ENCODE measurements around the gene CFHR5. TPM values are rescaled to one million over a fixed set of nuclear protein-coding genes. Genes with fewer than 3 reads are reported as not detected.
"Not testable (repeated sequence)": the region's sequence is repeated elsewhere in the genome, so short reads cannot be mapped to it uniquely, and the experiment has no call there.

CFHR5 gene
- total RNA-seq, 2 donors from 2014 or later = not detected

DNA sequence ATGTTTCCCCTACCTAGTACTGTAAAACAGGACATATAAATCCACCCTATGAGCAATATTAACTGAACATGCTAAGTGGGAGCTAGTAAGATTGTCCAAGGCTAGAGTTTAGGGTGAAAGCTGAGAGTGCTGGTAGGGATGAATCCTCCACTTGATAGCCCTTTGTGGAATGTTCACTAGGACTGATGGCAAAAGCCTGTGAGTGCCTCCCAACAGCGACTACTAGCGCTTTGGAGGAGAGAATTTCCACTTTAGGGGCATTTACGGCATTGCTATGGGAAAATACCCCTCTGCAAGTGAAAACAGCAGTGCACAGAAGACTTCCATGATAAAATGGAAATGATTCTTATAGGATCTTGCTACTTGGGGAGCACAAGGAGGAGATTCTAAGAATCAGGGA is 35.9 kb downstream of the CFHR5 start:
- no peak for DNase-seq
- intact Hi-C loops (cut with DNase I) = no loop called here
- no peak for ATAC-seq

DNA sequence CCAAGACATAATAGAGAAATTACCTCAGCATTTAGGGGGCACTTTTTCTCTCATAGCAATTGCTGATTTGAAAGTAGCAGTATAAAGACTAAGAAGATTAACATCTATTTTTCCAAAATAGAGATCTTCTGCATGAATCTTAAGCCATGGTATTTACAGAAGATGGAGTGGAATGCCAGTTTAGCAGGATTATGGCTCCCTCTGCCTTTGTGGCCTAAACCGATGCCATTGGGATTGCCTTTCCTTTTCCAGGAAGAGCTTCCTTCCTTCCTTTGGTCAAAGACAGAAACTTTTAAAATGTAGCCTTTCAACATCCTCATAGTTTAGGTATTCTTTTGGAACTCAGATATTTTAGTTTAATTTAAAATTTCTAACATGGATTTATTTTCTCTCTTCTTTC is 39.4 kb downstream of the CFHR5 start:
- intact Hi-C loops (cut with DNase I) = no loop called here
- ATAC-seq = no peak
- no peak for DNase-seq

- intact Hi-C loops (cut with DNase I) = no loop called here
- DNase-seq (no peak), ATAC-seq (no peak)
These were observed 40.3 kb downstream of the CFHR5 start for GRCh38 chr1:197017558-197018146.

DNA sequence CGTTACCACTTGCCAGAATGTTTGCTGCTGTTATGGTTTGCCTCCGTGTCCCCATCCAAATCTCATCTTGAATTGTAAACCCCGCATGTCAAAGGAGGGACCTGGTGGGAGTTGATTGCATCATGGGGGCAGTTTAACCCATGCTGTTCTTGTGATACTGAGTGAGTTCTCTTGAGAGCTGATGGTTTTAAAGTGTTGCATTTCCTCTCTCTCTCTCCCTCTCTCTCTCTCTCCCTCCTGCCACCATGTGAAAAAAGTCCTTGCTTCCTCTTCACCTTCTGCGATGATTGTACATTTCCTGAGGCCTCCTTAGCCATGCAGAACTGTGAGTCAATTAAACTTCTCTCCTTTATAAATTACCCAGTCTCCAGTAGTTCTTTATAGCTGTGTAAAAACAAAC is 44.4 kb downstream of the CFHR5 start:
- intact Hi-C loops (cut with DNase I) = no loop called here
- ATAC-seq = no peak
- DNase-seq = no peak

GRCh38 chr1:197024460-197024859 is 47.1 kb downstream of the CFHR5 start:
- DNase-seq = no peak
- intact Hi-C loops (cut with DNase I) = no loop called here
- no peak for ATAC-seq

GRCh38 chr1:197027359-197027758 is 50.0 kb downstream of the CFHR5 start:
- DNase-seq (no peak), ATAC-seq (no peak)
- intact Hi-C loops (cut with DNase I) = no loop called here

DNA sequence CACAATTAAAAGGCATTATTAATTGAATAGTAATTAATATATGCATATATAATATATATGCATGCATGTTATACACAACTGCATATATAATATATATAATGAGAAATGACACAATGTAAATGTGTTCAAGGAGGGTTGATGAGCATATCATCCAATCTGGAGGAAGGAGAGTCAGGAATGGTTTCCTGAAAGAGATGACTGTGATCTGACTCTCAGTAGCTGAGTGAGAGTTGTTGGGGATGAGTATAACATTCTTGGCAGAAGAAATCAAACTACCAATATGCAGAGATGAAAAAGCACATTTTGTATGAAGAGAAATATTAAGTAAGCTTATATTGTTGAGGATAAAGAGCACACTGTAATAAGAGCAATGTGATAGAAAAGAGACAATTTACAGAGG is 52.4 kb downstream of the CFHR5 start:
- ATAC-seq (no peak), DNase-seq (no peak)
- intact Hi-C loops (cut with DNase I) = no loop called here

DNA sequence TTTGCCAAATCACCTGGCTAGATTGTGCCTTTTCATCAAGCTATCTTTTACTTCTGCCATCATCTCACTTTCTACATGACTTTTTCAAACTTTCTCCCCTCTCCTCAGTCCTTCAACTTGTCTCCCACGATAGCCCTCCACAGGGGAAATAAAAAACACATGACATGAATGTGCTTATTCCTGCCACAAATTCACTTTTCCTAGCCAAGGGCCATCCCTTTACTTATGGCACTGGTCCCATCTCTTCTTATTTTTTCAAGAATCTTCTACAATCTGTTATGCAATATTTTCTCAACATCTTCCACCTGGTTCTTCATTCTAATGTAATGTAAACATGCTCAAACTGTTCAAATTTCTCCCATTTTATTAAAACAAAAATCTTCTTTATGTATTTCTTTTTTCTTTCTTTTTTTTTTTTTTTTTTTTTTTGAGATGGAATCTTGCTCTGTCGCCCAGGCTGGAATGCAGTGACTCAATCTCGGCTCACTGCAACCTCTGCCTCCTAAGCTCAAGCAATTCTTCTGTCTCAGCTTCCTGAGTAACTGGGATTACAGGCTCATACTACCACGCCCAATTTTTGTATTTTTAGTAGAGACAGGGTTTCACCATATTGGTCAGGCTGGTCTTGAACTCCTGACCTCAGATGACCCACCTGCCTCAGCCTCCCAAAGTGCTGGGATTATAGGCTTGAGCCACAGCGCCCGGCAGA is 57.4 kb downstream of the CFHR5 start:
- ATAC-seq; intact Hi-C loops (cut with DNase I): not testable (repeated sequence)

GRCh38 chr1:197036861-197037260 is 59.5 kb downstream of the CFHR5 start:
- no peak for DNase-seq
- intact Hi-C loops (cut with DNase I) = no loop called here
- no peak for ATAC-seq

More for the DNA sequence above, 57.4 kb downstream of the CFHR5 start:
- not testable (repeated sequence) for DNase-seq

DNA sequence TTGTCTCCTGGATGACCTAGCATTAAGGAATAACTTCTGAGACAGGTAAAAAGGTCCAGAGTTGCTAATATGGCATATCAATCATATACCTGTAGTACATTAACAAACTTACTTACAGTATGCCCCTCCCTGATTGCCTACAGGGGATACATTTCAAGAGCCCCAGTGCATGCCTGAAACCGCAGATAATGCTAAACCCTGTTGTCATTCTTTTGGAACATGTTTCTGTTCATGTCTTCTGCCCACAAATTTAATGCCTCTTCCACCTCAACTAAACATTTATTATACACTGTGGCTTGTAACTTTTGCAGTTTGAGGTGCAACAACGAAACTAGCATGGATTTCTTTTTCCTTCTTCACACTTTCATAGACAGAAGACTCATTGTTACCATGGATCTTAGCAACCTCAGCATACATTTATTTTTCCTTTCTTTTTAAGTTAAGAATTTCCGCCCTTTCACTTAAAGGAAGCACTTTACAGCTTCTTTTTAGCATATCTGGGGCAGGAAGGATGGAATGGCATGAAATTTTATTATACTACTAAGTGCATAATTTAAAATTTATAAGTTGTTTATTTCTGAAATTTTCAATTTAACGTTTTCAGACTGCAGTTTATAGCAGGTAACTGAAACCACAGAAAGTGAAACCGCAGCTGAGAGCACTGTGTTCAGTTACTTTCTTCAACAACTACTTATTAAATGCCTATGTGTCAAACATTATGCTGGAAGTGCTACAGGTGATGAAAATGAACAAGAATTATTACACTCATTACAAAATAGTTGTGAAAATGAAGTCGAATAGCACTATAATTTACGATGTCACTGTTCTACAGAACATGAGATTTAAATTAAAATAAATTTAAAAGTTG is 64.4 kb downstream of the CFHR5 start:
- DNase-seq (no peak), ATAC-seq (no peak)
- intact Hi-C loops (cut with DNase I) = no loop called here

GRCh38 chr1:197042676-197043341 is 65.5 kb downstream of the CFHR5 start:
- no peak for ATAC-seq
- DNase-seq = no peak
- intact Hi-C loops (cut with DNase I) = no loop called here

- DNase-seq = no peak
- intact Hi-C loops (cut with DNase I) = no loop called here
- no peak for ATAC-seq
These were observed 71.7 kb downstream of the CFHR5 start for GRCh38 chr1:197049100-197049499.

Other genes starting within 250 kb of the CFHR5 start
- under 1 TPM in 1 of 2 donors, not detected in 1; 0.39 TPM for gene CFHR3, start 202.7 kb upstream of the CFHR5 start, total RNA-seq
- under 1 TPM in 1 of 2 donors, not detected in 1; 0.21 TPM for gene CFHR1, start 157.8 kb upstream of the CFHR5 start, total RNA-seq
- gene CFHR4, start 89.5 kb upstream of the CFHR5 start, total RNA-seq = not detected
- not detected for gene CFHR2, start 33.8 kb upstream of the CFHR5 start, total RNA-seq
- not detected for gene F13B, start 89.7 kb downstream of the CFHR5 start, total RNA-seq
- under 1 TPM; 0.13 to 0.53 TPM for gene ASPM, start 169.1 kb downstream of the CFHR5 start, total RNA-seq
- 1 to 10 TPM; 8.0 to 9.8 TPM for gene ZBTB41, start 223.7 kb downstream of the CFHR5 start, total RNA-seq